ENCODE results near the gene ZNF256.
A peak's percentile ranks its signal among the peaks of the same experiment; 100 is the strongest.

ZNF256 gene

DNA sequence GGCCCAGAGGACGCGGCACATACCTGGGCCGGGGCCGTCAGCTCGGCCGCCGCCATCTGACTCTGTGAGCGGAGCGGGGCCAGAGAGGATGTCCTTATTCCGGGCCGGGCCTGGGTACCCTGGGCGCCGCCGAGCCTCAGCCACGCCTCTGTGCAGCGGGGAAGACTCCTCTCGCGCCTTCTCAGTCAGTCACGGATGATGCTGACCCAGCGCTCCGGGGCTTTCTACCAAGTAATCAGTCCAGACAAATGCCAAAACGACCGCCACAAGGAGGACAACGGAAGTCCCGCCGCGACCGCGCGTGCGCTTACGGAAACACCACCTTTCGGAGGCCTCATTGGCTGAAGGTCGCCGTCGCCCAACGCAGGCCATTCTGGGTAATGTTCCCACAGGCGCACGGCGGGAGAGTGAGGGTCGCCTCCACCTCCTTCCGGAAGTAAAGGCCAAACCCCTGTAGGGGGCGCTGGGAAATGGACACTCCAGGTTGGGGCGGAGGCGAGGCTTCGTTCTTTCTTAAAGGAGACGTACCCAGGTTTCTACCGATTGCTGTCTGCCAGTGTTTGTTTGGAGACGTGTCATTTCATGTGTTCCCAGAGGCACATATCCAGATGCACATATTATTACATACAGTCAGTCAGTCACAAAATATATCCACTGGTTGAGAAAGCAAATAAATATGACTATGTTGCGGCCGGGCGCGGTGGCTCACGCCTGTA lies at the start of gene ZNF256:
TSS of gene ZNF256 (minus strand) at position 288 of the 716 bp plus-strand sequence. CDS start at position 56, 232 bp downstream.
- H3K4me1 ChIP-seq (ENCODE audit: control insufficient read depth, insufficient read depth, low read length) = peaks cover 9% of the 10 kb centered on the region
- H3K27me3 ChIP-seq (ENCODE audit: control insufficient read depth, insufficient read depth, low read length) = no peaks in the 10 kb centered on the region
- H3K9me3 ChIP-seq (ENCODE audit: control insufficient read depth, low read length) = no peaks in the 10 kb centered on the region
- no peaks in the 10 kb centered on the region for H3K36me3 ChIP-seq (ENCODE audit: control insufficient read depth, insufficient read depth, low read length)
- peak within 1 kb of the TSS; percentile 84 for H3K9ac ChIP-seq (ENCODE audit: low read length)
- H3K4me3 ChIP-seq (ENCODE audit: low read length) = peak within 1 kb of the TSS; percentile 73

DNA sequence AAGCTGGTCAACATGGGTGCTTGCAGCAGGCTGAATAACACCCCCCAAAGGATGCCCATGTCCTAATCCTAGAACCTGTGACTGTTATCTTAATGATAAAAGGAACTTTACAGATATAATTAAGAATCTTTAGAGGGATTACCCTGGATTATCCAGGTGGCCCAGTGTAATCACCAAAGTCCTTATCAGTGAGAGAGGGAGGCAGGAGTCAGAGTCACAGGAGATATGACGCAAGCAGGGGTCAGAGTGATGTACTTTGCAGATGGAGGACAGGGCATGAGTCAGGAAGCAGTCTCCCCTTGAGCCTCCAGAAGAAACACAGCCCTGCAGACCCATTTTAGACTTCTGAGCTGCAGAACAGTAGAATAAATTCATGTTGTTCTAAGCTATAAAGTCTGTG lies 45.3 kb upstream of the ZNF256 start:
- no peaks in the 10 kb centered on the region for H3K27me3 ChIP-seq (ENCODE audit: control insufficient read depth, insufficient read depth, low read length)
- peaks cover 17% of the 10 kb centered on the region for H3K9me3 ChIP-seq (ENCODE audit: control insufficient read depth, low read length)
- no peak overlapping the region for H3K9ac ChIP-seq (ENCODE audit: low read length)
- H3K4me1 ChIP-seq (ENCODE audit: control insufficient read depth, insufficient read depth, low read length) = no peaks in the 10 kb centered on the region
- H3K36me3 ChIP-seq (ENCODE audit: control insufficient read depth, insufficient read depth, low read length) = peaks cover 9% of the 10 kb centered on the region
- H3K4me3 ChIP-seq (ENCODE audit: low read length) = no peak overlapping the region

DNA sequence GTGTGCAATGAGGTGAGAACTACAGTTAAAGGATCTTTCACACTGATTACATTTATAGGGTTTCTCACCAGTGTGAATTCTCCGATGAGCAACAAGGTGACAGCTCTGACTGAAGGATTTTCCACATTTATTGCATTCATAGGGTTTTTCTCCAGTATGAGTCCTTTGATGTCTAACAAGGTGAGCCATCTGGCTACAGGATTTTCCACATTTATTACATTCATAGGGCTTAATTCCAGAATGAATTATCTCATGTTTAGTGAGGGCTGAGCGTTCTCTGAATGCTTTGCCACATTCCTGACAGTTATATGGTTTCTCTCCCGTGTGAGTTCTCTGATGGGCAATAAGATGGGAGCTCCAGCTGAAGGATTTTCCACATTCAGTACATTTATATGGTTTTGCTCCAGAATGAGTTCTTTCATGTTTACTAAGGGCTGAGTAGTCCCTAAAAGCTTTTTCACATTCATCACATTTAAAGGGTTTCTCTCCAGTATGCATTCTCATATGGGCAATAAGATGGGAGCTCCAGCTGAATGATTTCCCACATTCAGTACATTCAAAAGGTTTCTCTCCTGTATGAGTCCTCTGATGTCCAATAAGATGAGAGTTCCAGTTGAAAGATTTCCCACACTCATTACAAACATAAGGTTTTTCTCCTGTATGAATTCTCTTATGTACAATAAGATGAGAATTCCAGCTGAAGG lies 31.2 kb upstream of the ZNF256 start:
- peaks cover 19% of the 10 kb centered on the region for H3K36me3 ChIP-seq (ENCODE audit: control insufficient read depth, insufficient read depth, low read length)
- no peak overlapping the region for H3K4me3 ChIP-seq (ENCODE audit: low read length)
- H3K4me1 ChIP-seq (ENCODE audit: control insufficient read depth, insufficient read depth, low read length) = no peaks in the 10 kb centered on the region
- peaks cover 55% of the 10 kb centered on the region for H3K9me3 ChIP-seq (ENCODE audit: control insufficient read depth, low read length)
- no peaks in the 10 kb centered on the region for H3K27me3 ChIP-seq (ENCODE audit: control insufficient read depth, insufficient read depth, low read length)
- no peak overlapping the region for H3K9ac ChIP-seq (ENCODE audit: low read length)

- Histone ChIP-seq H3K27me3 (ENCODE audit: control insufficient read depth, insufficient read depth, low read length) (no peaks in the 10 kb centered on the region), H3K9ac (ENCODE audit: low read length) (no peak within 1 kb of the TSS), H3K4me3 (ENCODE audit: low read length) (no peak within 1 kb of the TSS), H3K4me1 (ENCODE audit: control insufficient read depth, insufficient read depth, low read length) (no peaks in the 10 kb centered on the region), H3K9me3 (ENCODE audit: control insufficient read depth, low read length) (peaks cover 41% of the 10 kb centered on the region), H3K36me3 (ENCODE audit: control insufficient read depth, insufficient read depth, low read length) (no peaks in the 10 kb centered on the region)
These were observed 26.9 kb upstream of the ZNF256 start, which contains the start of gene C19orf18 for GRCh38 chr19:57974434-57974833. C19orf18 (minus strand) TSS chr19:57974534; CDS start chr19:57974432, 102 bp downstream.

DNA sequence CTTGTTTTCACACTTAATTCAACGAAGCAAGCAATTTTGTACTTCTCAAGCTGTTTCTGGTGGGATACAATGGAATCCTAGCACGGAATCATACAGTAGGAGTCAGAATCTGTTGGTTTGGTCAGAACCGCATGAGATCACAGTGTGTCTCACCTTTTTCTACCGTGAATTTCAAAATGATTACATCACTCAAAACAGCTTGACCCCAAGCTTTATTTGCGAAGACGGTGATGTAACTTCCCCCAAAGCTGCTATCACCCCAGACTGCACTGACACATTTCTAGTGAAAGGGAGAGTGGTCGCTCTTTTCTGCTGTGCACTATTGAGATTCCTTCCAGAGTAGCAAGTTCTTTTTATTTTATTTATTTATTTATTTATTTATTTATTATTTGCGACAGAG lies 17.3 kb upstream of the ZNF256 start:
- Histone ChIP-seq H3K9me3 (ENCODE audit: control insufficient read depth, low read length) (no peaks in the 10 kb centered on the region), H3K4me3 (ENCODE audit: low read length) (peak overlapping the region; percentile 19), H3K36me3 (ENCODE audit: control insufficient read depth, insufficient read depth, low read length) (no peaks in the 10 kb centered on the region), H3K4me1 (ENCODE audit: control insufficient read depth, insufficient read depth, low read length) (no peaks in the 10 kb centered on the region), H3K27me3 (ENCODE audit: control insufficient read depth, insufficient read depth, low read length) (no peaks in the 10 kb centered on the region), H3K9ac (ENCODE audit: low read length) (no peak overlapping the region)

DNA sequence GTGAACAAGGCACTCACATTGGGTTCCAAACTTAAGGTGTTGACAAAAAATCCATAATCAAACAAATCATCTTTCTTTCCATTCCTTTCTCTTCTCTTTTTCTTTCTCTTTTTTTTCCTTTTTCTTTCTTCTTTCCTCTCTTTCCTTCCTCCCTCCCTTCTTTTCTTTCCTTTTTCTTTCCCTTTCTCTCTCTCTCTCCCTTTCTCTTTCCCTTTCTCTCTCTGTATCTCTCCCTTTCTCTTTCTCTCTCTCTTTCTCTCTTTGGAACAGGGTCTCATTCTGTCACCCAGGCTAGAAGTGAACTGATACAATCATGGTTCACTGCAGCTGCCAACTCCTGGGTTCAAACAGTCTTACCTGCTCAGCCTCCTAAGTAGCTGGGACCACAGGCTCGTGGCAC lies 14.3 kb upstream of the ZNF256 start:
- H3K36me3 ChIP-seq (ENCODE audit: control insufficient read depth, insufficient read depth, low read length) = no peaks in the 10 kb centered on the region
- H3K4me3 ChIP-seq (ENCODE audit: low read length) = no peak overlapping the region
- H3K27me3 ChIP-seq (ENCODE audit: control insufficient read depth, insufficient read depth, low read length) = no peaks in the 10 kb centered on the region
- H3K9ac ChIP-seq (ENCODE audit: low read length) = no peak overlapping the region
- no peaks in the 10 kb centered on the region for H3K9me3 ChIP-seq (ENCODE audit: control insufficient read depth, low read length)
- H3K4me1 ChIP-seq (ENCODE audit: control insufficient read depth, insufficient read depth, low read length) = no peaks in the 10 kb centered on the region

DNA sequence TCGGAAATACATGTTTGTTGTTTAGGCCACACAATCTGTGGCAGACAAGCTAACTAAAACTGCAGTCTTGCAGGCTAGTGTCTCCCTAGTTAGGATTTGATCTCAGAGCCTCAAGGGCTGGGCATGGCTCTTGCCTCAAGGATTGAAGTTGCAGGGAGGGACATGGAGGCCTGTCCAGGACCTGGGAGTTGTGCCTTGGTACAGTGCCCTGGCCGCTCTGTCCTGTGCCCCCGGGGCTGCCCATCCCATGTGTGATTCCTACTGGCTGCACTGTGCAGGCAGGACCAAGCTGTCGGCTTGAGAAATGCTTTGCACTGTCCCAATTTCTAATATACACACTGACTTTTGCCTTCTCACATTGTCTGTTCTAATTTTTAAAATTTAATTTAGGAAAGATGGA lies 7.5 kb upstream of the ZNF256 start:
- Histone ChIP-seq H3K4me1 (ENCODE audit: control insufficient read depth, insufficient read depth, low read length) (no peaks in the 10 kb centered on the region), H3K27me3 (ENCODE audit: control insufficient read depth, insufficient read depth, low read length) (no peaks in the 10 kb centered on the region), H3K4me3 (ENCODE audit: low read length) (no peak overlapping the region), H3K9me3 (ENCODE audit: control insufficient read depth, low read length) (no peaks in the 10 kb centered on the region), H3K36me3 (ENCODE audit: control insufficient read depth, insufficient read depth, low read length) (no peaks in the 10 kb centered on the region), H3K9ac (ENCODE audit: low read length) (no peak overlapping the region)

GRCh38 chr19:57949702-57950101 lies 2.2 kb upstream of the ZNF256 start:
- Histone ChIP-seq H3K9ac (ENCODE audit: low read length) (no peak overlapping the region), H3K27me3 (ENCODE audit: control insufficient read depth, insufficient read depth, low read length) (no peaks in the 10 kb centered on the region), H3K36me3 (ENCODE audit: control insufficient read depth, insufficient read depth, low read length) (no peaks in the 10 kb centered on the region), H3K4me3 (ENCODE audit: low read length) (no peak overlapping the region), H3K9me3 (ENCODE audit: control insufficient read depth, low read length) (no peaks in the 10 kb centered on the region), H3K4me1 (ENCODE audit: control insufficient read depth, insufficient read depth, low read length) (peaks cover 9% of the 10 kb centered on the region)

DNA sequence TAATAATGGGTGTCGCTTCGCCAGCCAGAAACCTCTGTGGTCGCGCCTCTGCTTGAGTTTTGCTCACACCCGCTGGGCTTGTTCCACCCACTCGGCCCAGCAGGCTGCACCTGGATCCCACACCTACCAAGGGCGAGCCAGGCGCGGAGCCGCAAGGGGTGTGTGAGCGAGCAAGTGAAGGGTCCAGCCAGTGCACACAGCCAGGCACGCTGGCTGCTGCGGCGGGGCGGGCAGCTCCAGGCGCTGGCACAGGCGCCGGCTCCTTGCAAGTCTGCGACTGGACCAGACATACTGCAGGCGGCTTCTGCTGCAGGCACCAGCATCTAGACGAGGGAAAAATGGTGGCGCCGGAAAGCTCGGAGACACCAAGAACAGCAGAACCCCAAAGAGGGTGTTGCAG lies 1.8 kb upstream of the ZNF256 start:
- H3K9me3 ChIP-seq (ENCODE audit: control insufficient read depth, low read length) = no peaks in the 10 kb centered on the region
- H3K4me3 ChIP-seq (ENCODE audit: low read length) = no peak overlapping the region
- H3K9ac ChIP-seq (ENCODE audit: low read length) = no peak overlapping the region

DNA sequence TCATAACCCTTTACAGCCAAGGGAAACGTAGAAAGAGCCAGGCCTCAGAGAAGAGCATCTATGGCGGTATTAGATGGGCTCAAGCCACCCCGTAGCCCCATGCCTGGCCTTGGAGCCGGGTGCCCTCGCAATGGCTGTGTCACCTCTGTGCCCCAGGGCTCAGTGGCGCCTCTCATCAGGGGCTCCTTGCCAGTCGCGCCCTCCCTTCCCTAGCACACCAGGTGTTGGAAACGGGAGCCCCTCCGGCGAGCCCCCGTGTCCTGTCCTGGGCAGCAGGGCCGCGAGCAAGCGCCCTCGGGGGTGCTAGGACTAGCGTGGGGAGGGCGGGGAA lies 453 bp downstream of the ZNF256 start:
- Histone ChIP-seq H3K9me3 (ENCODE audit: control insufficient read depth, low read length) (no peaks in the 10 kb centered on the region), H3K4me1 (ENCODE audit: control insufficient read depth, insufficient read depth, low read length) (peaks cover 9% of the 10 kb centered on the region), H3K4me3 (ENCODE audit: low read length) (peak overlapping the region; percentile 73)

More for the DNA sequence above, 1.8 kb upstream of the ZNF256 start:
- H3K36me3 ChIP-seq (ENCODE audit: control insufficient read depth, insufficient read depth, low read length) = no peaks in the 10 kb centered on the region
- no peaks in the 10 kb centered on the region for H3K27me3 ChIP-seq (ENCODE audit: control insufficient read depth, insufficient read depth, low read length)
- peaks cover 9% of the 10 kb centered on the region for H3K4me1 ChIP-seq (ENCODE audit: control insufficient read depth, insufficient read depth, low read length)

DNA sequence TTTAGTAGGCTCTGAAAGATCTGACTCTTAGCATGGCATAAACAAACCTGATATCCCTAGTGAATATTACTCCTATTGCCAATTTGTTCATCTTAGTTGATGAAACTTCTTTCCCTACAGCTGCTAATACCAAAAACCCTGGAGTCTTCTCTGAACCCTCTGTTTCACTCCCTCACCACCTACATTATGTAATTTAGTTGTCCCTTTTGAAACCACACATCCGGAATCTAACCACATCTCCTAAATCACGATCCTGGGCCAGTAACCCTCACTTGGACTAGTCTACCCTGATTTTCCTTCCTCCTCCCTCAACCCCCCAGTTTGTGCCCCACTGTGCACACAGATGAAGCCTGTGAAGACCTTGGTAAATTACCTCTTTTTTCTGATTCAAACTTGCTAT lies 1.2 kb downstream of the ZNF256 start:
- Histone ChIP-seq H3K4me3 (ENCODE audit: low read length) (peak overlapping the region; percentile 73), H3K9ac (ENCODE audit: low read length) (no peak overlapping the region), H3K36me3 (ENCODE audit: control insufficient read depth, insufficient read depth, low read length) (peaks cover 8% of the 10 kb centered on the region), H3K9me3 (ENCODE audit: control insufficient read depth, low read length) (peaks cover 3% of the 10 kb centered on the region), H3K27me3 (ENCODE audit: control insufficient read depth, insufficient read depth, low read length) (no peaks in the 10 kb centered on the region), H3K4me1 (ENCODE audit: control insufficient read depth, insufficient read depth, low read length) (peaks cover 9% of the 10 kb centered on the region)

More for the DNA sequence above, 453 bp downstream of the ZNF256 start:
- Histone ChIP-seq H3K9ac (ENCODE audit: low read length) (peak overlapping the region; percentile 84), H3K27me3 (ENCODE audit: control insufficient read depth, insufficient read depth, low read length) (no peaks in the 10 kb centered on the region), H3K36me3 (ENCODE audit: control insufficient read depth, insufficient read depth, low read length) (peaks cover 1% of the 10 kb centered on the region)

GRCh38 chr19:57941593-57941992 lies 5.9 kb downstream of the ZNF256 start:
- Histone ChIP-seq H3K4me1 (ENCODE audit: control insufficient read depth, insufficient read depth, low read length) (peaks cover 4% of the 10 kb centered on the region), H3K4me3 (ENCODE audit: low read length) (no peak overlapping the region), H3K36me3 (ENCODE audit: control insufficient read depth, insufficient read depth, low read length) (peaks cover 8% of the 10 kb centered on the region), H3K9ac (ENCODE audit: low read length) (no peak overlapping the region), H3K27me3 (ENCODE audit: control insufficient read depth, insufficient read depth, low read length) (no peaks in the 10 kb centered on the region), H3K9me3 (ENCODE audit: control insufficient read depth, low read length) (peaks cover 5% of the 10 kb centered on the region)
